Activated naive CD4-positive, alpha-beta T cell (primary cell): ENCODE results near the gene METTL21C.

ENCODE experiments used
- DNase-seq, 4 experiments: peaks; one replicate each; lab custom pipeline; 2025; lab: John Stamatoyannopoulos, UW

The METTL21C gene

GRCh38 chr13:102694937-102695336, at the start of gene METTL21C:
TSS of gene METTL21C (minus strand) at chr13:102695044. CDS start at chr13:102694498, 546 bp downstream.
- DNase-seq: no peak

DNA sequence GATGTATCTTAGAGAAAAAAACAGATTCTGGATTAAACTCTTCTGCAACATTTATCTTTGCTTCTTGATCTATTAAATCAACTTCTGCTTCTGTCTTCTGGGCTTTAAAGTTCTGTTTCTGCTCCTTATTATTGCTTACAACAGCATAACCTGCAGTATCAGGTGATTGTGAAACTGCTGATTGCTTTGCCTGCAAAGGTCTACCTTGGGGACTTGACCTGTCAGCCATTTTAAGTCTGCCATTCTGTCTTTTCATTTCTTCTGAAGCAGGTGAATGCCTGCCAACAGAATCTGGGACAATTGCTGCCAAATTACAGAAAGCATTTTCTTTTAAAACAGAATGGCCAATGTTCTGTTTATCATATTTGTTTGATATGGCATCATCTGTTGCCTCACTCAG, 47.7 kb upstream of the METTL21C start:
- no peak for DNase-seq

DNA sequence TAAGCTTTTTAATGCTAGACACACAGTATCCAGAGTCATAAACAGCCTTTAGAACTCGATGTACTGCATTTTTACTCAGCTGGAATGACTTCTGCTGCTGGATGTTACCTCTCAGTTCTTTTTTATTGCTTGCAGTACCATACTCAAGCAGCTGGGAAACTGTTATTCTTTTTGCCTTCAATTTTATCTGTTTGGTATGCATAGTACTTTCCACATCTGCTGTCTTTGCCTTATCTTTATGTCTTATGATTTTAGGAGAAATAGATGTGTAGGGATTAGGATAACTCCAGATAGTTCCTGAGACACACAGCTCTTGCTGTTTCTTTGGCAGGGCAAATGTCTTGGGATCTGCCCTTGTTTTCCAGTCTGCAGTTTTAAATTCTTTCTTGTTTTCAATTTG, 47.3 kb upstream of the METTL21C start:
- no peak for DNase-seq

DNA sequence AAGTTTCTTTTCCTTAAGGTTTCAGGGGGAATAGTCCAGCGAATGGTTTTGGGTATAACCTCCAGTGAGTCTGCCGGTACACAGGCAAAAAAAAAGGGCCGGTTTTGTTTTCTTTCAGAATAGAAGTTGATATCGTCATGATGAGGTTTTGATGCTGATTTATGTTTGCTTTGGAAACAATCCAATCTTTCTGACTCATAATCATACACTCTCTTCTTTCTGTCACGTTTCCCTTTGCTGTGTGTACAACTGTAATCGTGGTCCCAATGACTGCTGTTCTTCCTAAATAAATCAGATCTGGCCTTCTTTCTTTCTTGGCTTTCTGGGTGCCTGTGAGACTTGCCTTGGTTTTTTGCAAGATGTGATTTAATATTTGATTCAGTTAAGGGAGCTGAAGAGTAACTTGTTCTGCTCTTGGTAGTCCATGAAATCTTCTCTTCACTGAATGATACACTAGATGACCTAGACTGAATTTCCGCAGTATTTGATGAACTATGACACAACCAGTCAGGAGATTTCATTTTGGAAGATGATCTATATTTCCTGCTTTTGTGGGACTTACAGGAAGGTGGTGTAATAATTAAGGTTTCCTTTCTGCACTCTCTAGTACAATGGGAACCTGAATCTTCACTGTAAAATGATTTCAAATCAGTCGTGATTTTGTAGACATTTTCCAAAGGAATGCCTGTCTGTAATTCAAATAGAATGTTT, 34.9 kb upstream of the METTL21C start:
- no peak for DNase-seq

- no peak for DNase-seq
Observed at GRCh38 chr13:102726430-102726829, 31.6 kb upstream of the METTL21C start.

DNA sequence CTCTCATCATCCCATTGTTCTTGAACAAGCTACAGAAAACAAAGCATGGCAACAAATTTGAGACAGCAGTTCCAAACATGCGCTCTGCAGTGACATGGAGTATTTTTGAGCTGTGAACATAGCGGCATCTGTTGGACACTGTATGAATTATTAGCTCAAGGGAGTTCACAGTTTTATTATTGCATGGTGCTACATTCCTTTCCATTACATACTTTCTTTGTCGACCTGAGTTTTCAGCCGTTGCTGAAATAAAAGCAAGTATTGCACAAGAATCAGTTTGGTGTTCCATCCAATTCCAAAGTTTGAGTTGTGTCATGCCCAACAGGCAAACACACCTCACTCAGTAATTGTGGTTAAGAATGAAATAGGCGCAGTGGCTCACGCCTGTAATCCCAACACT, 30.1 kb upstream of the METTL21C start:
- DNase-seq: no peak

- DNase-seq: no peak
Observed at GRCh38 chr13:102721800-102722231, 27.0 kb upstream of the METTL21C start.

DNA sequence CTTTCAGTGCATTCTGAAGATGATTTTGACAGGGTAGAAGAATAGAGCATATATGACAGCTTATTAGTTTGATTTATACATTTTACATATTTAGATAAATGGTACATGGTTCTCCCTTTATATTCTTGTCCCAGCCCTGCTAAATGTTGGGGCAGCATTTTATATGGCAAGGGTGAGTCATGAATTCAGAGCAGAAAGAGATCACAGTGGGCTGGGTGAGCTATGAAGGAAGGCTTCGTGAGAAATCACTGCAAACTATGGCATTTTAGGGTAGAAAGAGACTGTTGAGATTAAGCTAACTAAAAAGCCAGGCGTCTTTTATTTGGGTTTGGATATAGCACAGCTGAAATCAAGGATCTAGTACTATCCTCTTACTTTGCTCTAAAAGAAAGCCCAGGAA, 23.9 kb upstream of the METTL21C start:
- no peak for DNase-seq

GRCh38 chr13:102715447-102715846, 20.6 kb upstream of the METTL21C start:
- no peak for DNase-seq

DNA sequence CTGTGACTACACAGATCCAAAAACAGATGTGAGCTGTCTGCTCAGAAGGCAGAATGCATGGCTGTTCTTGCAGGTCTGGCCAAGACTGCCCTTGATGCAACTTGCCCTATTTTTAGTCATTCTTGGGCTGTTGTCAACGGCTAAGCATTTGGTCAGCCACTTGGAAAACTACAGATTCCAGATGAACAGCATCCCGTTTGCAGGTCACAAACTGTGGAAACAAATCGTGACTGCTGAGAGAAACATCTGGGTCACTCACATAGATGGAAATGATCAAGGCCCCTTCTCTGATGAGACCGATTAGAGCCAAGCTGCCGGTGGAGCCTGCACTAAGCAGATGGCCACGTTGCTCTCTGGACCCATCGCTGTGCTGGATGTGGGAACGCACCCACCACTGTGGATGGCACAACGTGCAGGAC, 15.4 kb upstream of the METTL21C start:
- DNase-seq: no peak

- no peak for DNase-seq
Observed at GRCh38 chr13:102709536-102709935, 14.7 kb upstream of the METTL21C start.

GRCh38 chr13:102708991-102709390, 14.1 kb upstream of the METTL21C start:
- no peak for DNase-seq

- no peak for DNase-seq
Observed at GRCh38 chr13:102708211-102708610, 13.4 kb upstream of the METTL21C start.

DNA sequence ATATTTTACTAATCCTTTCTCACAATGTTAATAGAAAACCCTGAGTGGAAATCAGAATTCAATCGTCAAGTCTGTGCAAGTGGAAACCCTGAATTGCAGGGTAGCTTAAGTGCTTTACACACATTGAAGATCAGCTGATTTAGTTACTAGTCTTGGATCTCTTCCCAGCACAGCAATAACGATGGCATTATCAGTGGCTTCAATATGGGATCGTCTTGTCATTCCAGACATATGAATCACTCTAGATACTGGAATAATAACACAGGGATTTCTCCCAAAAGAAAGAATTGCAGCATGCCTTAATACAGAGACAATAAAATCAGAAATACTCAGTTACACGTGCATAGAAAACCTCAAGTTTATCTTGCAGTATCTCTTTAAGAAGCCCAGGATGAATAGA, 12.6 kb upstream of the METTL21C start:
- DNase-seq: no peak

GRCh38 chr13:102704238-102705058, 9.6 kb upstream of the METTL21C start:
- no peak for DNase-seq

GRCh38 chr13:102703726-102704035, 8.8 kb upstream of the METTL21C start:
- DNase-seq: no peak

GRCh38 chr13:102702965-102703725, 8.3 kb upstream of the METTL21C start:
- DNase-seq: no peak

GRCh38 chr13:102701331-102701730, 6.5 kb upstream of the METTL21C start:
- DNase-seq: no peak

DNA sequence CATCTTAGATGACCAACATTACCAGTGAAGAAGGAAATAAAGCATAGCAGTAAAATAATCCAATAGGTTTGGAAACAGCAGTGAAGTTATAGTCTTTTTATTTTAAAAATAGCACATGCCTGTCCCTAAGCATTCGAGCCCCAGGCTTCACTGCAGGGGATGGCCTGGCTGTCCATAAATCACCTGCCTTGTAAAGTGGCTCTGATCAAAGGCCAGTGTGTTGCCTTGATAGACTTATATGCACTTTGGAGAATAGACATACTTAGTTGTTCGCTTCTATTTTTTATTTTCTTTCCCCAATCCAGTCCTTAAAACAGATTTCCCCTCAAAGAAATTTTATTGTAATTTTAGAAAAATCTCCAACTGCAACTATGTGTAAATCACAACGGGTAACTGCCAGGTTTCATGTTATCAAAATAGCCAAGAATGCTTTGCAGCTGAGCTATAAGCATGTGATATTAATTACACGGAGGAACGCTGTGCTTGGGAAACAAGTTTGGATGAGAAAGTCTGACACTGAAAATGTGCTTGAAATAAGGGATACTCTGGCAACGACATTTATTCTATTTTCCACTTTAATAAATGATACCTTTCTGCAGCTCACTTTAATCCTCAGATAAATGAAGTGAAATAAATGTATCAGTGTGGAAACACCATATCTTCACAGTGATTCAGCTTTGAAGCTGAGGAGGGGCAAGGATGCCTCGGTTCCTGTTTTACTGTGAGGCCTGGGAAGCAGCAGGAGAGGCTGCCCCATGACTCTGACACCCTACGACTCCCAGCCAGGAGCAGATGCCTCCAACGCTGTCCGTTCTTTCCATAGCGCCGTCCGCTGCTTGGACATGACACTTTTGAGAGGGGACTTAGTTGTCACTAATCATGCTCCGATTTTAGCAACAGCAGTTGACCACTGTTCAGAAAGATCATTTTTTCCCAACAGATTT, 5.5 kb upstream of the METTL21C start:
- no peak for DNase-seq

- no peak for DNase-seq
Observed at GRCh38 chr13:102699504-102699903, 4.7 kb upstream of the METTL21C start.

DNA sequence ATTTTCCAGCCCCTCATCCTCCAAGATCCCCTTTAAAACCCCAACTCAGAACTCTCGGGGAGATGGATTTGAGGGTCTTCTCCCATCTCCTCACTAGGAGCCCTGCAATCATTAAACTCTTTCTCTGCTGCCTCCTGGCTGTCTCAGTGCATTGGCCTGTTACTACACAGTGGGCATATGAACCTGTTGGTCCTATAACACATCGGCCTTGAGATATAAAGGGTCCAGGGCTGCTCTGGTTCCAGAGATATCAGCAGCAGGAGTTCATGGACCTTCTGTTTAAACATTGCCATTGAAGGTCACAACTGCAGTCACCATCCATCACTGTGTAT, 3.8 kb upstream of the METTL21C start:
- DNase-seq: no peak
